ENCODE measurements around the gene MTHFD1.

The MTHFD1 gene

DNA sequence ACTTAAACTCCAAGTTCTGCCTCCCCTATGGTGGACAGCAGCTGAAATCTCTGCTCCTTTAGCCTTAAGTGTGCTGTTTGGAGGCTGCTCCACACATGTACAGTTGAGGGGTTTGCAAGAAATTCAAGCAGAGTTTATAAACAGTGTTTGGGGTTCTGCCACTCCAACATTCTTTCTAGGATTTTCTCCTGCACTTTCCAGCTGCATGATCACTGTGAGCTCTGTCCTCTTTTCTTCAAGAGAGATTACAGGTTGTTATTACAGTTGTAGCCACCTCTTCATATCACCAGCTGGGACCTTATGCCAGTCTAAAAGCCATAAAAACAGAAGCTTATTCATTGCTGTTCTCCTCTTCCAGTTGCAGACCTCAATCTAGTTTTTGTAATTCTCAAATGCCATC is 107.1 kb downstream of the MTHFD1 start:
- DNase-seq (ENCODE audit: low read depth): no peak

DNA sequence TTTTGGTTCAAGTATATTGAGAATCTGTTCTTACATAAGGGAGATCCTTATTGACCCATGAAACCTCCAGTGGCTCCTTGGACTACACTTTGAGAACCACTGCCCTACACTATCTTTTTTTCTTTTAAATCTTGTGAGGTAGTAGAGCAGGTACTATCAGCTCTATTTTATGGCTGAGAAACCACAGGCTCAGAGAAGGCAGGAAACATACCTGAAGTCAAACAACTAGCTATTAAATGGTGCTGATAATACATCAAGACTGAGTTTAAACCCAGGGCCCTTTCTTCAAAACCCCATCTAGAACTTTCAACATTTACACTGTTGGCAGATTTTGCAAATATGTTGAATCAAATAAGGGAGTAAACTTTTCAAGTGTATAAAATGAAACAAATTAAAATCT is 108.6 kb downstream of the MTHFD1 start:
- DNase-seq (ENCODE audit: low read depth): no peak

DNA sequence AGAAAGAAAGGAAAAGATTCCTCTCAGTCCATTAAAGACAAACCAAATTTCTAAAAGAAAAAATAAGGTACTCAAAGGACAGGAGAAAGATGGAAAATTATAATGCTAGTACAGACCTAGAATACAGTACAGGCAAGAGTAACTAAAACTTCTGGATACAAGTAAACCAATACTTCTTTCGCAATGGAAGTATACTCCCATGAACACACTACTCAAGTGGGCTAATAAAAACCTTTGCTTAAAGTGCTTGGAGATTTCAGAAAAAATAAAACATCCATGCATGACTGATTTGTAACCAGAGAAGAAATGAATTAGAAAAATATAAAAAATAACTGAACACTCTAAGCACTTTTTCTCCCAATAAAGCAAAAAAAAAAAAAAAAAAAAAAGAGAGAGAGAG is 111.9 kb downstream of the MTHFD1 start:
- no peak for DNase-seq (ENCODE audit: low read depth)

- peak; percentile 61 for DNase-seq (ENCODE audit: low read depth)
These were observed 113.4 kb downstream of the MTHFD1 start for GRCh38 chr14:64501411-64502171.

DNA sequence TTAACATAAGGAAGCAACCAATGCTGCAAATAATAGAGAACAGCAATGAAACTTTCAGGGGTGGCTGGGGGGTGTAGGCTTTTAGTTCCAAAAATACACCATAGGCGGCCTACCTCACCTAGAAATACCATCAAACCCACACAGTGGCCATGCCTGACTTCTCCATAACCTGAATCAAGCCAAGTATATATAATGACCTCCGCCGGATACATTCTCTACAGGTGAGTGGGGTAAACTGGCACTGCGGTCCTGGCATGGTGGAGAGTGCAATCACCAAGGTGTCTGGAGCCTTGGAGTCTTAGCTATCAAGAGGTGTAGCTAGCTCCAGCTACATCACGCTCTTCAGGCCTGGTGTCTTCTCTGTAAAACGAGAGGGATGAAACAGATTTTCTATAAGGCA is 114.3 kb downstream of the MTHFD1 start:
- DNase-seq (ENCODE audit: low read depth): no peak

DNA sequence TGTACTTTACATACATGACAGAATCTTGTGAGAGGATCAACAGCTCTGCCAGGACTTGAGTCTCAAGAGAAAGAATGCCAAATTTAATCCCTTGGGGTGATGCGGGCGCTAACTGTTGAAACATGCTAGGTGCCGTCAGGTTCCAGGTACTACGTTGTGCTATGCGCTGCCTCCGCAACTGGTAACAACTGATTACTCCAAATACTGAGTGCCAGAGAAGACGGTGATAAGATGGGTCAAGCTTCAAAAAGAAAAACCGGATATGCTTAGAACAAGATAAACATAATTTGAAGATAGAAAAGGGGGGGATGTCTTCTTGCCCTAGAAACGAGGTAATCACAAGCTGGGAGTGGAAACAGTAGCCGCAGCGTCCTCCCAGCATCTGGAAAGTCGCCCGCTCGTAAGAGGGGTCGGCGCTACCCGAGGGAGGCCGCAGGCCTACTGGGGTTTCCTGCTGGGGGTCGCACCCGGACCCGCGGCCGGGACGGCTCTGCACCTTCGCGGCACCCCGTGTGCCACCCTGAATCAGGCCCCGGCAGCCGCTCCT is 114.8 kb downstream of the MTHFD1 start:
- DNase-seq (ENCODE audit: low read depth): no peak

GRCh38 chr14:64503434-64504309 is 115.5 kb downstream of the MTHFD1 start, which contains the start of gene ZBTB25:
Gene ZBTB25, minus strand, starts transcription at chr14:64503838. Its CDS starts 13,305 bp downstream, at chr14:64490533.
- DNase-seq (ENCODE audit: low read depth): peak; percentile 65

DNA sequence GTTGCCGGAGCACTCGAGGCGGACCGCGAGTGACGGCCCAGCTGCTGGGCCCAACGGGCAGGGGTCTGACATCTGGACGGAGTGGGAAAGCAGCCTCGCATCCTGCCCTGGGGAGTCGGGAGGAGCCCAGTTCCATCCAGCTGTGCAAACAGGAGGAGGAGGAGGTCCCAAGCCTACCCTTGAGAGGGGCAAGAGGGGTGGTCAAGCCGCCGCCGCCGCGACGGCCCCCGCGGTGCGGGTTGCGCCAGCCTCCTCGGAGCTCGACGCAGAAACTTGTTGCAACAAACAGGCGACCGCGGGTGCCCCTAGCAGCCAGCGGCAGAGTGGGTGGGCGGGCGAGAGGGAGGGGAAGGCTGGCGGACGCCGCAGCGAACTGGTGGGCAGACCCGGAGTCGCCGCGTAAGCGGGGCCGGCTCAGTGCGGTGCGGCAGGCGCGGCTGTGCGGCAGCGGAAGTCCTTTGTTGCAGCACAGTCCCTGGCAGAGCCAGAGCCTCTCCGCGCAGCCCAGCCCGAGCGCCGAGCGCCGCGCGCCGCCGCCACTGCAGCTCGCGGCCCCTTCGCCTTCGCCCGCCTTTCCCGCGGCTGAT is 116.2 kb downstream of the MTHFD1 start, which contains the start of gene ZBTB1:
ZBTB1 (plus strand) TSS at position 461 of the 587 bp plus-strand sequence. CDS start 16,735 bp downstream, outside the sequence.
- no peak for DNase-seq (ENCODE audit: low read depth)

GRCh38 chr14:64504897-64505794 is 117.0 kb downstream of the MTHFD1 start:
- DNase-seq (ENCODE audit: low read depth): no peak

- DNase-seq (ENCODE audit: low read depth): no peak
These were observed 118.6 kb downstream of the MTHFD1 start for GRCh38 chr14:64506721-64507120.

DNA sequence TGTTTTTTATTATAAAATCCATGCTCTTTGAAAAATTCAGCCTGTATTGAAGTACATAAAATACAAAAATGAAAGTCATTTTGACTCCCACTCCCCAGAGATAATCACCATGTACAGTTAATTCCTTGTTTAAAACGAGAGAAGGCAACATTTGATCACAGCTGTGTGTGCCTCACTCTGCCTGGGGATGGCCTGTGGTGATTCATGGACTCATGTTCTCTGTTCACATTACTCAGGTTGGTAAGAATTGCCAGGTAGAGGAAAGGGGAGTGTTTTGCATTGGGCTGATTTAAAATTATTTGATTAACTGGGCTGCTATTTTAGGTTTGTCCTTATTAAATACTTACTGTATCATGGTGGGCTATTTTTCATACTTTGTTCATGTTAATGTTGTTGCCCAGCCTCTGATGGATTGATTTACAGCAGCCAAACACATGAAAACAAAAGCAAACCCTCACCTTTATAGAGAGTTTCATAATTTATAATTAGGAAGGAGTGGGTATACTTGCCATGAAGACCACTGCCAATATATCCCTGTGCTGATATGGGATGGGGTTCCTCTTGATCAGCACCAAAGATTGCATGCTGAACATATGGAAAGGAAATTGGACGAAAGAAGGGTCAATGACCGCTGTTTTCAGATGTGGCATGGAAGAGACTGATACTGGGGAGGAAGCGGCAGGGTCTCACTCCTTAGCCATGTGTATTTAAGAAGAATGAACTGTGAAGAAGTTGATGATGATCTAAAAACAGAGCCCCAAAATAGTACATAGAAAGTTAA is 119.4 kb downstream of the MTHFD1 start:
- no peak for DNase-seq (ENCODE audit: low read depth)

GRCh38 chr14:64508215-64508776 is 120.1 kb downstream of the MTHFD1 start:
- DNase-seq (ENCODE audit: low read depth): no peak

- DNase-seq (ENCODE audit: low read depth): no peak
These were observed 120.9 kb downstream of the MTHFD1 start for GRCh38 chr14:64509036-64509435.

Data from GM04503 (cell line).